ENCODE results near the gene ATP8B4.
"Not testable (repeated sequence)": the region's sequence is repeated elsewhere in the genome, so short reads cannot be mapped to it uniquely, and the experiment has no call there.

Gene ATP8B4

GRCh38 chr15:50003786-50004334, 115.2 kb downstream of the ATP8B4 start:
- DNase-seq, result peak; percentile 40

DNA sequence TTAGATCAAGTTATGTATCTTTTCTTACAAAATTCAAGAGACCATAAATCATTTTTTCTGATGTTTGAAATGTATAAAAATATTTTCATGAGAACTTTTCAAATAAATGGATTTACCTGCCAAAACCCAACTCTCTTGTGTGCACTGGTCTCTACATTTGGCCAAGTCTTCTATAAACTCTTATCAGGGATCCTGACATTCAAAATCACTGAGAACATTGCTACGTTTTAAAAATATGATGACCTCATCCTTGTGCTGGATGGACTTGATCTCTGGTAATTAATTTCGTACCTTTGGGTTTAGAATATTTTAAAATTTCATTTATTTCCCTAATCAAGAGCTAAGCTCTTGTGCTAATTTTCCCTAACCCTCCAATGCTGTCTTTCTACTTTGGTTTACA, 127.4 kb downstream of the ATP8B4 start:
- no peak for DNase-seq

DNA sequence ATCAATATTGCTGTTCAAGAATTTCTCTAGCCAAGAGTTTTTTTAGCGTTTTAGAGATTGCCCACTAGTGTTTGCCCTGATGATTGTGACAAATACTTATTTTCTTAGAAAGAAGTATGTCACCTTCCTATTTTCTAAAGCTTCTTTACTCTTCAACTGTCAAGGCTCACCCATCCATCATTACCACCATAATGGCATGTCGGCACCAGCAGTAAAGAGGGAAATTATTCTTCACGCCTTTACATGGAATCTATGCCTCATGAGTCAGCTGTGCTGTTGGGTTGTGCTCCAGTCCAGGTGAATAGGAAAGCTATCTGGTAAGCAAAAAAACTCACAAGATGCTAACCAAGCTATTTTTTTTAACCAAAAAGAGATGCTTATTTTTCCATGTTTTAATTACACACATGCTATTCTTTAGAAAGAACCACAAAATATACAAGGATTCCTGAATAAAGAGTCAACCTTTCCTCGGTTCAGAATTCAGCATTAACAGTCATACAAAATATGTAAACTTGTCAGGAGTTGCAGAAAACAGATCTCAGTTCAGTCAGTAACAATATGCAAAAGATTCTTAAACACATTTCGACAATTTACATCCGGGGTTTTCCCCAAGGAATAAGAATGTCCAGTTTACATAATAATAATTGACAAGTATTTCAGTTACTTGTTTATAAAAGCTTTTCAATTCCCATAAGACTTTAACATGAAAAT, 128.0 kb downstream of the ATP8B4 start:
- no peak for DNase-seq

DNA sequence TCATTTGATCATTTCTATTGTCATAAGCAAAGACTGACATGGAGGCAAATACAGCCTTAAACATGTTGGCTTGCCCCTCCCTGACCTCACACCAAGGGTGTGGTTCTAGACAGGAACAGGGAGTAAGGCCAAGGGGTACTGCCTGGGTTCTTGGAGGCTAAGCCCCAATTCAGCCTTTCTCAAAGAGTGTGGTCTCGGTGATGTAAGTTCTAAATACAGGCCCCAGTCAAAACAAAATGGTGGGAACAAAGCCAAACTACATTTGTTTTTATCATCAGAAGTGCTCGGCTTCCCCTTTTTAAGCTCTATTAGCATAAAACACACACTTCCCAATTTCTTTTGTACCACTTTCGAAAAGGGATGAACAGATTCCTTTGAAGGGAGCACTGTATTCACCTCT, 129.5 kb downstream of the ATP8B4 start:
- no peak for DNase-seq

DNA sequence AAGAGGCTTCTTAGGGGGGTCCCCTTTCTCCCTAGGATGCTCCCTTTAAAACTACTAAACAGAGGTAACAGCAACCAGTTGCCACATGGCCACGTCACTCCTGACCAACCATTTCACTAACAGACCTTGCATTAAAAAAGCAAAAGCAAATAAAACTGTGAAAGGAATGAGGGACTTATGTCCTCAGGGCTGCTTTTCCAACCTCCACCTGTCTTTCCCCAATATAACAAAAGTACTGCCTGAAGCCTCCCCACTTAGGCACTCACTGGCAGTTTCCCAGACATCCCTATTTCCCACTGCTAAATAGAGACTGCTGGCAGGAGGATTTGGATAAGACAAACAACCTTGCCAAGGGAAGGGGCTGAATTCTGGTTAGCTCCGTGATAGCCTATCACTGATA, 130.3 kb downstream of the ATP8B4 start:
- DNase-seq, result no peak

GRCh38 chr15:49987896-49988295, 131.1 kb downstream of the ATP8B4 start:
- no peak for DNase-seq

DNA sequence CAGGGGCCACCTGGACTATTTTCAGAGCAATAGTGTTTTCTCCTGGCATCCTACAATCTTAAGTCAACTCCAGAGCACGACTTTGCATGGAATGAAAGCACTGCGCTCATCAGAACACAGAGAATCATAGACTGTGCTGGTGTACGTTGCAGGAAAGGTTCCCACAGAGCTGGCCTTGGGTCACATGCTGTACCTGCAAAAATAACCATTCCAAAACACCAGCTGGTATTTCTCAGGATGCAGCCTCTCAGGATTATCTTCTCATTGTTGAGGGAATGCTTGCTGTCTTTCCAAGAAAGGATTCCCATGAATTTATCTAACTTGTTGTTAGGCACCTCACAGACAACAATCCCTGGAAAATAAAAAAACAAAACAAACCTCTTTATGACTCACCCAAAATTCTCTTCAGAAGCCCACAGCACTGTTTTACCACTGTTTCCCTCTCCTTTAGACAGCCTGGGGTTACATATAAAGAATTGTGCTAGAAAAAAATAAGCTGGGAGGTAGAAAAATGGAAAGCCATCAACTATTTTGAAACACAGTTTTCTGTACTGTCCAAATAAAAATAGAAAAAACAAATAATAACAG, 131.7 kb downstream of the ATP8B4 start:
- no peak for DNase-seq

- no peak for DNase-seq
Measured at GRCh38 chr15:49986326-49986725, 132.7 kb downstream of the ATP8B4 start.

DNA sequence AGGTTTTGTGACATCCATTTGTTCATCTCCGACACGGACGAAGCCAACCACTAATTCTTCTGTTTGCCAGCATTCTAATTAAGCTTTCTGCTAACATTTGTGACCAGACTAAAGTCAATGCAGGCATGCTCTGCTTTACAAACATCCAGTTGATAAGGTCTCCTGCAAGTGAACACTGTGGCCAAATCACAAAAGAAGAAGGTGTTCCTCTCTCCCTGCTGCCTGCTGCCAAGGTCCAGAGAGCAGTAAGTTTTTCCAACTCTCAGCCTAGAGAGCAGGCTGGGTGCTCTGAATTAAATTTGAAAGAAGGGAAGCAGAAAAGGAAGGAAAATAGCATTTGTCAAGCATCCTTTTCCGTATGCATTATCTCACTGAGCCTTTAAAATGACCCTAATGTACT, 133.6 kb downstream of the ATP8B4 start:
- DNase-seq, result no peak

- no peak for DNase-seq
Measured at GRCh38 chr15:49984436-49984835, 134.6 kb downstream of the ATP8B4 start.

DNA sequence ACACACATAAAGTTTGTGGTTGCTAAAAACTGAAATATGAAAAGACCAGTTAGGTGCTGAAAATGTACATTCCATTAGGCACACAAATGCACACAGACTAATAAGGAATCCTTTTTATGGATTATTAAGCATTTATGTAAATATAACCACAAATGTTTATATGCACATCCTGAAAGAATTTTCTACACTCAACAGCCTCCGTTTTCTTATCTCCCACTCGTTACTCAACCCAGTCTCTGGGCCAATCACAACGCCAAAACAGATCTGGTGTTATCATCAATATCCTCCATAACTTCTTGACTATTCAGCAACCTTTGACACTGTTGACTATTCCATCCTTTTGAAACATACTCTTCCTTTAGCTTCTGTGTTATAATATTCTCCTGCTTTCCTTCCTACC, 136.4 kb downstream of the ATP8B4 start:
- DNase-seq, result no peak

- no peak for DNase-seq
Measured at GRCh38 chr15:49979705-49980382, 139.2 kb downstream of the ATP8B4 start.

- DNase-seq, result no peak
Measured at GRCh38 chr15:49978121-49978520, 140.9 kb downstream of the ATP8B4 start.

- no peak for DNase-seq
Measured at GRCh38 chr15:49977306-49977705, 141.7 kb downstream of the ATP8B4 start.

DNA sequence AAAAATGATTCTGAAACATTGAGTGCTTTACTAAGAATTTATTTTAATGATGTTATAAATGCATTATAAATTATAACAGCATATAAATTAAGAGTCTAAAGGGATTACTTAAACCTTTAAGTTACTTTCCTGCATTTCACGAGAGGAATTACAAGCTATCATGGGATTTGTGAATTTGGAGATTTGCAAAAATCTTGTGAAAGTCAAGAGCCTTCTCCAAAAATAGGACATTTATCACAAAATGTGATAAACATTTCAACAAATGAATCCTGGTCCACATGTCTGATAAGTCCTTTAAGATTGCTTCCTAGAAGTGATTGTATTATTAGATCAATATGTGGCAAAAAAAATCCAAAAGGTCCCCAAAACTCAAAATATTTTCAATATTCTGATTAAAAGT, 154.5 kb downstream of the ATP8B4 start:
- DNase-seq, result no peak

GRCh38 chr15:49964061-49964460, 155.0 kb downstream of the ATP8B4 start:
- DNase-seq, result no peak

GRCh38 chr15:49963033-49963772, 155.8 kb downstream of the ATP8B4 start:
- not testable (repeated sequence) for DNase-seq

GRCh38 chr15:49962044-49962602, 156.9 kb downstream of the ATP8B4 start:
- DNase-seq, result no peak

DNA sequence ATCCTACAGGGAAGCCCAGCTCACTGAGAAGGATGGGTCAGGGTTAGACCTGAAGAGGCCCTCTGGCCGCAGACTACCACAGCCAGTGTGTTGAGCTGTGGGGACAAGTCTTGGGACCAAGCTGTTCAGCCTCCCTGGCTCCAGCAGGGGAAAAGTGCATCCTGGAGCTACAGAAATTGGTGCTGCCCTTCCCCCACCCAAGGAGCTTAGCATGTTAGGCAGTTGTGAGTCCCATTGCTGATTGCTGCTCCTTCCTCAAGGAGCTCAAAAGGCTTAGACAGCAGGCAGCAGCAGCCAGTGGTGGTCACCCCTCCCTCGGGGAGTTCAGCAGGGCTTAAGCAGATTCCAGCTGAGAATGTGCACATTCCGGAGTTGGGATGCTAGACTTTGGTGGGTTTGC, 165.6 kb downstream of the ATP8B4 start:
- DNase-seq, result no peak

DNA sequence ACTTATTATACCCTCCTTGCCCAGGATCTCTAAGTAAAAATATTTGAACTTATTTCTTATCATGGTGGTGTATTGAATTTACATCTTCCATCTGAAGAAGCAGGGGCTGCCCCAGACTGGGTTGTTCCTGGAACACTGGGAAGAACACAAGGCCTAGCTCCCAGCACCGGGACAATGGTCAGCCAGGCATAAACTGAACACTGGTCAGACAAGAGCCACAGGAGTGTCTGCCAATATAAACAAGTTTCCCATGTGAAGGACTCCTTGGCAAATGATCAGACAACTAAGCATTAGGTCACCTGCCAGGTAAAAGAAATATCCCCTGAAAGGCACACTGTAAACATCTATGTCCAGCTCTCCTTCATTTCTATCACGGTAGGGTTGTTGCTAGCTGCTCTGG, 172.4 kb downstream of the ATP8B4 start:
- no peak for DNase-seq

GRCh38 chr15:49934487-49934886, 184.5 kb downstream of the ATP8B4 start:
- DNase-seq, result no peak

GRCh38 chr15:49927189-49927861, 191.7 kb downstream of the ATP8B4 start:
- no peak for DNase-seq
